ENCODE data around the gene KRT84. TPM values are rescaled to one million over a fixed set of nuclear protein-coding genes. Genes with fewer than 3 reads are reported as not detected.

Gene KRT84
- total RNA-seq, 2 experiments from 2014 or later, result not detected

DNA sequence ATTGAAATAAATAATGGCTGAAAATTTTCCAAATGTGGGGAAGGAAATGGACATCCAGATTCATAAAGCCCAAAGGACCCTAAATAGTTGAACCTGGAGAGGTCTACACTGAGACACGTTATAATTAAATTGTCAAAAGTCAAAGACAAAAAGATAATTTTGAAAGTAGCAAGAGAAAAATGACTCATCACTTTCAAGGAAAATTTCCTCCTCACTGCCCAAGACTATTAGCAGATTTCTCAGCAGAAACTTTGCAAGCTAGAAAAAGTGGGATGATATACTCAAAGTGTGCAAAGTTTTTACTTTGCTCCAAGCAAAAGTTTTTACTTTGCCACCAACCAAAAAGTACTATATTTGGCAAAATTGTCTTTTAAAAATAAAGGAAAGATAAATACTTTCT lies 48.4 kb downstream of the KRT84 start:
- Mint-ChIP-seq H3K4me1 (ENCODE audit: low read depth) (no peaks in the 10 kb centered on the region), H3K27ac (no peak overlapping the region), H3K36me3 (ENCODE audit: low read depth) (no peaks in the 10 kb centered on the region), H3K4me3 (no peak overlapping the region), H3K27me3 (peaks cover 11% of the 10 kb centered on the region), H3K9me3 (no peaks in the 10 kb centered on the region)
- TF ChIP-seq, protein P1, sequence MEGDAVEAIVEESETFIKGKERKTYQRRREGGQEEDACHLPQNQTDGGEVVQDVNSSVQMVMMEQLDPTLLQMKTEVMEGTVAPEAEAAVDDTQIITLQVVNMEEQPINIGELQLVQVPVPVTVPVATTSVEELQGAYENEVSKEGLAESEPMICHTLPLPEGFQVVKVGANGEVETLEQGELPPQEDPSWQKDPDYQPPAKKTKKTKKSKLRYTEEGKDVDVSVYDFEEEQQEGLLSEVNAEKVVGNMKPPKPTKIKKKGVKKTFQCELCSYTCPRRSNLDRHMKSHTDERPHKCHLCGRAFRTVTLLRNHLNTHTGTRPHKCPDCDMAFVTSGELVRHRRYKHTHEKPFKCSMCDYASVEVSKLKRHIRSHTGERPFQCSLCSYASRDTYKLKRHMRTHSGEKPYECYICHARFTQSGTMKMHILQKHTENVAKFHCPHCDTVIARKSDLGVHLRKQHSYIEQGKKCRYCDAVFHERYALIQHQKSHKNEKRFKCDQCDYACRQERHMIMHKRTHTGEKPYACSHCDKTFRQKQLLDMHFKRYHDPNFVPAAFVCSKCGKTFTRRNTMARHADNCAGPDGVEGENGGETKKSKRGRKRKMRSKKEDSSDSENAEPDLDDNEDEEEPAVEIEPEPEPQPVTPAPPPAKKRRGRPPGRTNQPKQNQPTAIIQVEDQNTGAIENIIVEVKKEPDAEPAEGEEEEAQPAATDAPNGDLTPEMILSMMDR (IDR thresholded peaks at IDR 0.05), result no peak
- ATAC-seq (ENCODE audit: poor library complexity) (no peak), DNase-seq (no peak)
- peaks cover 0 to 4% of the 10 kb centered on the region in 2 experiments for H3K9me3 ChIP-seq (ENCODE audit: control insufficient read depth in 1 of 2, insufficient read depth in 1 of 2, low read length in 2 of 2)
- intact Hi-C loops (cut with DNase I, micrococcal nuclease), result no loop called here
- ChIA-PET POLR2A (no interaction called here), CTCF (interaction anchor here (2.4 kb wide), 1 partner anchor 10 kb away, joined by 12 read pairs; no protein-coding TSS in a partner anchor)
- H3K27me3 ChIP-seq (ENCODE audit: control insufficient read depth in 1 of 2, insufficient read depth in 2 of 2, low read length in 2 of 2), result peaks cover 0 to 6% of the 10 kb centered on the region in 2 experiments
- no peaks in the 10 kb centered on the region for H3K36me3 ChIP-seq (ENCODE audit: insufficient read depth, low read length)
- H3K4me1 ChIP-seq (ENCODE audit: insufficient read depth, low read length), result no peaks in the 10 kb centered on the region
- no peak overlapping the region for H3K27ac ChIP-seq (ENCODE audit: low read depth in 1 of 2, low read length in 2 of 2)
- H3K4me3 ChIP-seq (ENCODE audit: low read length), result no peak overlapping the region

DNA sequence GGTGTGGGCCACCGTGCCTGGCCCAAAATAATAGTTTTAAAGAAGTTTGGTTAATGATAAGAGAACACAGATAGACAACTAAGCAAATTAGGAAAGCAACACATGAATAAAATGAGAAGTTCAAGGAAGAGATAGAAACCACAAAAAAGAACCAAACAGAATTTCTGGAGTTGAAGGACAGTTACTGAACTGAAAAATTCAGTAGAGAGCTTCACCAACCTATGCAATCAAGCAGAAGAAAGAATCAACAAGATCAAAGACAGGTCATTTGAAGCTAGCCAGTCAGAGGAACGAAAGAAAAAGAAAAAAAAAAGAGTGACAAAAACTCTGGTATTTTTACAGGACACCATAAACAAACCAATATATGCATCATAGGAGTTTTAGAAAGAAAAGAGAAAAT lies 48.8 kb downstream of the KRT84 start:
- no peaks in the 10 kb centered on the region for H3K36me3 ChIP-seq (ENCODE audit: insufficient read depth, low read length)
- H3K4me3 ChIP-seq (ENCODE audit: low read length), result no peak overlapping the region
- Mint-ChIP-seq H3K36me3 (ENCODE audit: low read depth) (no peaks in the 10 kb centered on the region), H3K4me3 (no peak overlapping the region), H3K27ac (no peak overlapping the region), H3K4me1 (ENCODE audit: low read depth) (no peaks in the 10 kb centered on the region), H3K9me3 (no peaks in the 10 kb centered on the region), H3K27me3 (peaks cover 8% of the 10 kb centered on the region)
- H3K9me3 ChIP-seq (ENCODE audit: control insufficient read depth in 1 of 2, insufficient read depth in 1 of 2, low read length in 2 of 2), result peaks cover 0 to 4% of the 10 kb centered on the region in 2 experiments
- DNase-seq (no peak), ATAC-seq (ENCODE audit: poor library complexity) (no peak)
- no peaks in the 10 kb centered on the region for H3K4me1 ChIP-seq (ENCODE audit: insufficient read depth, low read length)
- no peak overlapping the region for H3K27ac ChIP-seq (ENCODE audit: low read depth in 1 of 2, low read length in 2 of 2)
- ChIA-PET POLR2A (interaction anchor here (1.2 kb wide), 1 partner anchor 9 kb away, joined by 3 read pairs; no protein-coding TSS in a partner anchor), CTCF (interaction anchor here (2.4 kb wide), 1 partner anchor 9 kb away, joined by 12 read pairs; no protein-coding TSS in a partner anchor)
- H3K27me3 ChIP-seq (ENCODE audit: control insufficient read depth in 1 of 2, insufficient read depth in 2 of 2, low read length in 2 of 2), result peaks cover 0 to 6% of the 10 kb centered on the region in 2 experiments
- TF ChIP-seq, protein P1 (IDR thresholded peaks at IDR 0.05), result no peak
- intact Hi-C loops (cut with DNase I, micrococcal nuclease), result no loop called here

DNA sequence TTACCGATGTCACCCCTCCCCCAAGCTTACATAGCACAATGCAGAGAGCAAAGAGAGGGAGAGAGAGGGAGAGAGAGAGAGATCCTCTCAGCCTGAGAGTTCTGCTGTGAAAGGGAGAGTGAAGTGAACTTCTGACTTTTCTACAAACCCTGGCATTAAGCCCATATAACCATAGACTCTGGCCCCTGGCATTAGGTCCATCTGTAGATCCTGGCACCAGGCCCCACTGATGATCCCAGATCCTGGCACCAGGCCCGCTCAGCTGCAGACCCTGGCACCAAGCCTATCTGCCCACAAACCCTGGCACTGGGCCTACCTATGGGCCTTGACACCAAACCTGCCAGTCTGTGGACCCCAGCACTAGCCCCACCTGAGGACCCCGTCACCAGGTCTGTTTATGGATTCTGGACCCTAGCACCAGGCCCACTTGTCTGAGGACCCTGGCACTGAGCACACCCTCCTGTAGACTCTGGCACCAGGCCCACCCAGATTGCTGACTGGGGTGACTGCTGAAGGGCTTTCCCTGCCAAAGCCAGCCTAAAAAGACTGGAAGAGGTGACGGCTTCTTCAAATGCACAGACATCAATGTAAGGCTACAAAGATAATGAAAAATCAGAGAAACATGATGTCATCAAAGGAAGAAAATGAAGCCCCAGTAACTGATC lies 49.7 kb downstream of the KRT84 start:
- ChIA-PET CTCF (interaction anchor here (2.4 kb wide), 1 partner anchor 9 kb away, joined by 12 read pairs; no protein-coding TSS in a partner anchor), POLR2A (interaction anchor here (1.2 kb wide), 1 partner anchor 8 kb away, joined by 3 read pairs; no protein-coding TSS in a partner anchor)
- Mint-ChIP-seq H3K27ac (no peak overlapping the region), H3K9me3 (no peaks in the 10 kb centered on the region), H3K27me3 (peaks cover 7% of the 10 kb centered on the region), H3K36me3 (ENCODE audit: low read depth) (no peaks in the 10 kb centered on the region), H3K4me3 (no peak overlapping the region), H3K4me1 (ENCODE audit: low read depth) (no peaks in the 10 kb centered on the region)
- TF ChIP-seq, protein P1 (IDR thresholded peaks at IDR 0.05), result no peak
- Histone ChIP-seq H3K4me1 (ENCODE audit: insufficient read depth, low read length) (no peaks in the 10 kb centered on the region), H3K36me3 (ENCODE audit: insufficient read depth, low read length) (no peaks in the 10 kb centered on the region), H3K9me3 (ENCODE audit: control insufficient read depth in 1 of 2, insufficient read depth in 1 of 2, low read length in 2 of 2) (peaks cover 0 to 4% of the 10 kb centered on the region in 2 experiments), H3K27ac (ENCODE audit: low read depth in 1 of 2, low read length in 2 of 2) (no peak overlapping the region), H3K27me3 (ENCODE audit: control insufficient read depth in 1 of 2, insufficient read depth in 2 of 2, low read length in 2 of 2) (peaks cover 0 to 6% of the 10 kb centered on the region in 2 experiments), H3K4me3 (ENCODE audit: low read length) (no peak overlapping the region)
- DNase-seq (no peak), ATAC-seq (ENCODE audit: poor library complexity) (no peak)
- intact Hi-C loops (cut with DNase I, micrococcal nuclease), result no loop called here
